Caco-2 (cell line): ENCODE results near the gene TSPAN19. TPM values are rescaled to one million over a fixed set of nuclear protein-coding genes. Genes with fewer than 3 reads are reported as not detected.

Experiments
- BruUV-seq: library from RNA; stranded (reverse); fragments of 400-500 nt; replicated peaks from 2 replicates; lab custom pipeline; 2021; lab: Mats Ljungman, UMichigan
- CTCF ChIA-PET: fragments of 300-600 bp; sonication (Branson Sonifier 250); formaldehyde crosslinking; loops from one replicate; lab custom pipeline; 2022; ENCODE audit warnings: antibody characterized with exemption; lab: Charles Lee
- POLR2A ChIA-PET: fragments of 300-600 bp; sonication (Branson Sonifier 250); formaldehyde crosslinking; loops from one replicate; lab custom pipeline; 2022; ENCODE audit warnings: antibody characterized with exemption; lab: Charles Lee
- DNase-seq, 2 experiments: peaks; one replicate each; pipeline versions ENCODE4 v3.0.0 to v3.0.0-alpha.2; 2020 to 2022
- H3K27me3 ChIP-seq: replicated peaks from 2 replicates; pipeline ENCODE4 v1.6.0; 2011; ENCODE audit warnings: low read length; ENCODE audit not compliant: control insufficient read depth, insufficient read depth
- H3K36me3 ChIP-seq: 2 replicates; pipeline ENCODE4 v1.5.1; 2011; ENCODE audit warnings: low read length; ENCODE audit not compliant: control insufficient read depth, insufficient read depth
- H3K4me1 ChIP-seq: fragments of 250-450 bp; sonication (Bioruptor Pico); 2 replicates; pipeline ENCODE4 v1.5.1; 2020; ENCODE audit warnings: mild to moderate bottlenecking
- H3K4me3 ChIP-seq: 2 replicates; pipeline ENCODE4 v1.5.1; 2011; ENCODE audit warnings: low read depth, mild to moderate bottlenecking, control low read depth, low read length
- H3K9me3 ChIP-seq: fragments of 250-450 bp; sonication (Bioruptor Pico); 2 replicates; pipeline ENCODE4 v1.5.1; 2020; ENCODE audit warnings: mild to moderate bottlenecking, moderate library complexity
- H3K27ac Mint-ChIP-seq: one replicate; pipeline ENCODE4 v1.8.0; 2022; ENCODE audit warnings: mixed read lengths; ENCODE audit not compliant: unreplicated experiment
- H3K27me3 Mint-ChIP-seq: one replicate; pipeline ENCODE4 v1.8.0; 2022; ENCODE audit warnings: mixed read lengths; ENCODE audit not compliant: insufficient read depth, unreplicated experiment
- H3K36me3 Mint-ChIP-seq: one replicate; pipeline ENCODE4 v1.8.0; 2022; ENCODE audit warnings: mild to moderate bottlenecking, mixed read lengths; ENCODE audit not compliant: insufficient read depth, unreplicated experiment
- H3K4me1 Mint-ChIP-seq: one replicate; pipeline ENCODE4 v1.8.0; 2022; ENCODE audit warnings: low read depth, mixed read lengths; ENCODE audit not compliant: unreplicated experiment
- H3K4me3 Mint-ChIP-seq: one replicate; pipeline ENCODE4 v1.8.0; 2022; ENCODE audit warnings: mild to moderate bottlenecking, moderate library complexity, mixed read lengths; ENCODE audit not compliant: unreplicated experiment
- H3K9me3 Mint-ChIP-seq: one replicate; pipeline ENCODE4 v1.8.0; 2022; ENCODE audit warnings: mixed read lengths; ENCODE audit not compliant: unreplicated experiment
- CTCF ChIP-seq, 2 experiments: fragments of 200-600 bp in 1 of 2; IDR thresholded peaks; 1 replicate in 1 of 2; 2 replicates in 1 of 2; pipeline versions ENCODE4 v1.5.1 to v1.8.0; 2011 to 2022; ENCODE audit warnings: antibody characterized with exemption in 1 of 2, control low read depth in 1 of 2, inconsistent platforms in 1 of 2, low read depth in 1 of 2, low read length in 1 of 2, mild to moderate bottlenecking in 1 of 2, moderate library complexity in 1 of 2; ENCODE audit not compliant: insufficient read depth in 1 of 2, severe bottlenecking in 1 of 2, unreplicated experiment in 1 of 2
- intact Hi-C: fragments of 100-400 bp; cut with micrococcal nuclease; formaldehyde crosslinking; loops from one replicate; pipeline ENCODE4 v1.10.0; 2022; ENCODE audit not compliant: unreplicated experiment
- total RNA-seq: library from RNA; stranded (reverse); gene quantifications from 2 replicates; pipeline ENCODE4 v1.2.3, GENCODE V29; 2022

TSPAN19 gene
- total RNA-seq, 1 experiment from 2014 or later: not detected

- BruUV-seq: no TSS peak
- Histone ChIP-seq H3K36me3 (no peaks in the 10 kb centered on the region), H3K27me3 (no peaks in the 10 kb centered on the region), H3K4me1 (no peaks in the 10 kb centered on the region), H3K4me3 (no peak overlapping the region), H3K9me3 (no peaks in the 10 kb centered on the region)
- no peaks in the 10 kb centered on the region for H3K36me3 Mint-ChIP-seq
- ChIA-PET POLR2A (no interaction called here), CTCF (interaction anchor here (1.0 kb wide), 1 partner anchor 23 kb away, joined by 3 read pairs; no protein-coding TSS in a partner anchor)
- H3K27ac Mint-ChIP-seq: no peak overlapping the region
- no peaks in the 10 kb centered on the region for H3K9me3 Mint-ChIP-seq
- intact Hi-C loops: no loop called here
- peaks cover 8% of the 10 kb centered on the region for H3K27me3 Mint-ChIP-seq
- no peak for TF ChIP-seq CTCF (IDR thresholded peaks at IDR 0.05; ENCODE audit: insufficient read depth in 1 of 2, low read depth in 1 of 2, low read length in 1 of 2, severe bottlenecking in 1 of 2, unreplicated experiment in 1 of 2)
- no peak for DNase-seq
- H3K4me3 Mint-ChIP-seq: no peak overlapping the region
- no peaks in the 10 kb centered on the region for H3K4me1 Mint-ChIP-seq
Observed at GRCh38 chr12:85059594-85059993, 23.5 kb upstream of the TSPAN19 start.

DNA sequence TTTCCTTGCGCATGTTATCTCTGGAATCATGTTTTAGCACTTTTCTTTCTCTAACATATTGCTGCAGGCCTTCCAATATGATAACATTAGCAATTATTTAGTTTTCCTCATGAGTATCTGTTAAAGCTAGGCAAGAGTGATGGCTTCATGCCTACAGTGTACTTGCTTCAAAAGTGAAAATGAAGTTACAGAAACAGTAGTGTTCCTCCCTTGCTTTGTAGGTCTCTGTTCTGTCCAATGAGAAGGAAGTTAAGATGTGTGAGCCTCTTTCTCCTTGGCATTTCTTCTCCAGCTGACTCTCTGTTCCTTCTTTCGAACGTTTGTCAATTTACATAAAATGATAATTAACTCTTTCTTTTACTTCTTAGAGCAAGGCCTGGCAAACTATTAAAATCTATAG lies 22.3 kb upstream of the TSPAN19 start:
- Mint-ChIP-seq H3K4me1 (no peaks in the 10 kb centered on the region), H3K4me3 (no peak overlapping the region), H3K27ac (no peak overlapping the region), H3K36me3 (no peaks in the 10 kb centered on the region), H3K27me3 (peaks cover 8% of the 10 kb centered on the region), H3K9me3 (no peaks in the 10 kb centered on the region)
- CTCF ChIA-PET: no interaction called here
- no peak overlapping the region for H3K4me3 ChIP-seq
- no TSS peak for BruUV-seq
- POLR2A ChIA-PET: no interaction called here
- no peaks in the 10 kb centered on the region for H3K9me3 ChIP-seq
- intact Hi-C loops: no loop called here
- DNase-seq: no peak
- H3K36me3 ChIP-seq: no peaks in the 10 kb centered on the region
- H3K4me1 ChIP-seq: no peaks in the 10 kb centered on the region
- no peak for TF ChIP-seq CTCF (IDR thresholded peaks at IDR 0.05; ENCODE audit: insufficient read depth in 1 of 2, low read depth in 1 of 2, low read length in 1 of 2, severe bottlenecking in 1 of 2, unreplicated experiment in 1 of 2)
- no peaks in the 10 kb centered on the region for H3K27me3 ChIP-seq

- peak; percentile 39 to 67 for DNase-seq
- H3K4me1 Mint-ChIP-seq: no peaks in the 10 kb centered on the region
- POLR2A ChIA-PET: no interaction called here
- CTCF ChIA-PET: no interaction called here
- H3K4me3 ChIP-seq: no peak overlapping the region
- H3K36me3 Mint-ChIP-seq: no peaks in the 10 kb centered on the region
- H3K36me3 ChIP-seq: no peaks in the 10 kb centered on the region
- intact Hi-C loops: loop anchor here (1.0 kb wide), 1 partner anchor 183 kb away; no protein-coding TSS in a partner anchor
- H3K4me3 Mint-ChIP-seq: no peak overlapping the region
- H3K4me1 ChIP-seq: no peaks in the 10 kb centered on the region
- H3K9me3 Mint-ChIP-seq: no peaks in the 10 kb centered on the region
- peaks cover 8% of the 10 kb centered on the region for H3K27me3 Mint-ChIP-seq
- TF ChIP-seq CTCF (IDR thresholded peaks at IDR 0.05; ENCODE audit: insufficient read depth in 1 of 2, low read depth in 1 of 2, low read length in 1 of 2, severe bottlenecking in 1 of 2, unreplicated experiment in 1 of 2): peak; percentile 58 to 75
- no peaks in the 10 kb centered on the region for H3K27me3 ChIP-seq
- H3K27ac Mint-ChIP-seq: no peak overlapping the region
- no TSS peak for BruUV-seq
- H3K9me3 ChIP-seq: no peaks in the 10 kb centered on the region
Observed at GRCh38 chr12:85057370-85057963, 21.4 kb upstream of the TSPAN19 start.
